B cell (primary cell): ENCODE results near the gene YBEY.

ENCODE experiments used
- CTCF ChIP-seq: fragments of 200-600 bp; IDR thresholded peaks from one replicate; pipeline ENCODE4 v1.8.0; 2022; ENCODE audit warnings: antibody characterized with exemption, mild to moderate bottlenecking
- EZH2 ChIP-seq: IDR thresholded peaks from 2 replicates; pipeline ENCODE4 v1.6.1; 2012; ENCODE audit warnings: borderline replicate concordance, low read depth, mild to moderate bottlenecking, moderate library complexity, low read length; ENCODE audit not compliant: insufficient read depth, poor library complexity, severe bottlenecking

GRCh38 chr21:46248827-46249226 lies 37.3 kb upstream of the YBEY start:
- no peak for TF ChIP-seq CTCF
- TF ChIP-seq EZH2: no peak
